ENCODE results near the gene PRKD3.
"Not testable (repeated sequence)": the region's sequence is repeated elsewhere in the genome, so short reads cannot be mapped to it uniquely, and the experiment has no call there.

Gene PRKD3

DNA sequence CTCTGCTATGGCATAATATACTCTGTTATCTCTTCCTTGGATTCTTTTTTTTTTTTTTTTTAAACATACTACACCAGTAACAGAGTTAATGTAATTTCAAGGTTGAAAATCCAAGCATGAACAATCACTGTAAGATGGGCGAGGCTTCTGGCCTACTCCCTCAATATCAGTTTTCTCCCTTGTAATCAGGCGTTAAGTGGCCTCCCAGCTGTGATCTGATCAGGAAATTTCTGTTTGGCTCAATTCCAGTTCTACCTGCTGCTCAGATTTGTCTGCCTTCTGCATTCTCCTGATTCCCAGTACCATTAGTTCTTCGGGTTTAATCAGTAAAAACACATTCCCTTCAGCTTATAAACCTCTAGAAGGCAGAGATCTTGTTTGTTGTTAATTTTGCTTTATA lies 18.6 kb downstream of the PRKD3 start:
- DNase-seq = no peak

DNA sequence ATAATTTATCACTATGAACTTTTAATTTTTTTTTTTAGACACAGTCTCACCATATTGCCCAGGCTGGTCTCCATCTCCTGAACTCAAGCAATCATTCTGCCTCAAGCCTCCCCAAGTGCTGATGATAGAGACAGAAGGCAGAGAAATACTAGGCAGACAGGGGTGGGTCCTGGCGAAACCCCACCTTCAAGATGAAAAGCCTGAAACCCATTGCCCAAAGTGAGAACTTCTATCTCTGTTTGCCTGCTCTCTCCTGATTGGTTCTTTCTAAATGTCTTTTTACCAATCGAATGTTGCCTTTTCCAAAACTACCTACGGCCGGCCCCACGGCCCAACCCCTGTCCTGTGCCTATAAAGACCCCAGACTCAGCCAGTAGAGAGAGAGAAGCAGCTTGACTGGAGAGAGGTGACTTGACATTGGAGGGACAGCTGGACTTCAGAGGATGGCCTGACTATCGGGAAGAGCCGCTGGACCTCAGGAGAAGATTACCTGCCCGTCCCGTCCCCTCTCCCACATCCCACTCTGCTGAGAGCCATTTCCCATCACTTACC lies 21.9 kb downstream of the PRKD3 start:
- DNase-seq = no peak

- no peak for DNase-seq
These were observed 23.2 kb downstream of the PRKD3 start for GRCh38 chr2:37301408-37301807.

DNA sequence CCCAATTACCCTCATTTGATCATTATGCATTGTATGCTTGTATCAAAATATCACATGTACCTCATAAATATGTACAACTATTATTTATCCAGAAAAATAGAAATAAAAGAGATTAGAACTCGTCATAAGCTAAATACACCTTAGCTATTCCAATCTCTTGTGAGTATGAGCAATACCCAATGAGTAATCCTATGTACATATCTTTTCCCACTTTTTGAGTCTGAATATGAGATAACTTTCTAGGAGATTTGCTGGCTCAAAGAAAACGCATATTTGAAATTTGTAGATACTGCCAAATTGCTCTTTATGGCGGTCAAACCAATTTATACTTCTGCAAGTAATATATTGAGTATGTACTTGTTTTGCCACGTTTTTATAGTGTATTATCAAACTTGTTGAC lies 24.1 kb downstream of the PRKD3 start:
- DNase-seq = no peak

- DNase-seq = no peak
These were observed 24.5 kb downstream of the PRKD3 start for GRCh38 chr2:37300146-37300545.

DNA sequence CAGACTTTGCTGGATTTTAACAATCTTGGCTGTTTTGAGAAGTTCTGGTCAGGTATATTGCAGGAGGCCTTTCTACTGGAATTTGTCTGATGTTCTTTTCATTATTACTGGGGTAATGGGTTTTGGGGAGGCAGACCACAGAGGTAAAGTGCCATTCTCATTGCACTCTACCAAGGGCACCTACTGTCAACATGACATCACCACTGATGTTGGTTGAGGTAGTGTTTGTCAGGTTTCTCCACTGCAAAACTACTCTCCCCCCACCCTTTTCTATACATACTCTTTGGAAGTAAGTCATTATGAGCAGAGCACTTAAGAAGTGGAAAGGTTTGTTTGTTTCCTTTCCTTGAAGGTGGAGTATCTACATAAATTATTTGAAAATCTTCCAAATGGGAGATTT lies 27.0 kb downstream of the PRKD3 start:
- DNase-seq = no peak

DNA sequence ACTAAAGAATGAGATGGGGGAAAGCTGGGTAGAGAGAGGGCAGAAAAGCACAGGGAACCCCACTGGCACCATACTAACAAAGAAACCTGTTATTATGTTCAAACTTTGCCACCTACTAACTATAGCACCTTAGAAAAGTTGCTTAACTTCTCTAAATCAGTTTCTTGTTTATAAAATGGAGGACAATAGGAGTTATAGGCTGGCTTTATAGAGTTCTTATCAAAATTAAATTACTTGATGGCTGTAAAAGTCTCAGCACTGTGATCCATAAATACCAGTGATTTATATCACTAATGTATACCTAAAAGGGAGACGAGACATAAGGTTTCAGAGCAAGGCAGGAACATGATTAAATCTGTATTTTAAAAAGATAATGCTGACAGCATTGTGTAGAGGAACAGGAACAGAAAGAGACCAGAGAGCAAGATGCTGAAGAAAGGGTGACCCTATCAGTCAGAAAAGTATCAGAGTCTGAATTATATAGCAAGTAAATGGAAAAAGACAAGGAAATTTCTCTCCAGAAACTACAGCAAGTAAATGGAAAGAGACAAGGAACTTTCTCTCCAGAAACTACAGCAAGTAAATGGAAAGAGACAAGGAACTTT lies 29.1 kb downstream of the PRKD3 start:
- DNase-seq = no peak

GRCh38 chr2:37294858-37295257 lies 29.8 kb downstream of the PRKD3 start:
- DNase-seq = not testable (repeated sequence)

GRCh38 chr2:37291680-37292079 lies 33.0 kb downstream of the PRKD3 start:
- no peak for DNase-seq

DNA sequence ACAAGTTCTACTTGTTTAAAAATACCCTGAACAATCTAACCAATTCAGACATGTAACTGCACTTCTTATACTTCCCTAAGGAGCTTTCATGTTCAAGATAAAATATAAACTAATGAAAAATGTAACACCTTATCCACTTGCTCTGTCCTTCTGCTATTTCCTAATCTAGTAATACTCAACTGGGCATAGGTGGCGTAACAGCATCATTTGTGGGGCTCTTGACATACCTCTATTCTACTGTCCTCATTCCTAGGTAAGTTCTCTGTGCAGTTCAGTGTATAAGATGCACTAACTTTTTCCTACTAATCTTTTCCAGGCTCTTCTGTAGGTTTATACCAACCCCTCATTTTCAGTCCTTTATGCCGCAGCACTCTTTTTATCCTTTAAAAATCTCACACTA lies 36.7 kb downstream of the PRKD3 start:
- DNase-seq = no peak

DNA sequence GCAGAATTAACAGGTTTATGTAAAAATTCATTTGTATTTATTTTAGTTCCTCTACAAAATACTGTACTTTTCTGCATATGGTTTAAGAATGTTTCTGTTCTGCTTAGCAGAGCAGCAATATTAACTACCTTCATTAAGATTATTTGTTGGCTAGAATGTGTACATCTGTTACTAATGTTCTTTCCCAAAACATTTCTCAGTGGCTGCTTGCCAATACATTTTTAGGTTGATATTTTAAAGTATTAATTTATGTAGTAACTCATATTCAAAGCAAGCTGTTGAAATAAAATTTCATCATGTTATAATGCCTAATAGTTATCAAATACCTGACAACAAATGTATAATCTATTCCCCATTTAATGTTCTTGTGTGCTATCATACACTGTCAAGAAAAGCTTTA lies 40.3 kb downstream of the PRKD3 start:
- DNase-seq = no peak

DNA sequence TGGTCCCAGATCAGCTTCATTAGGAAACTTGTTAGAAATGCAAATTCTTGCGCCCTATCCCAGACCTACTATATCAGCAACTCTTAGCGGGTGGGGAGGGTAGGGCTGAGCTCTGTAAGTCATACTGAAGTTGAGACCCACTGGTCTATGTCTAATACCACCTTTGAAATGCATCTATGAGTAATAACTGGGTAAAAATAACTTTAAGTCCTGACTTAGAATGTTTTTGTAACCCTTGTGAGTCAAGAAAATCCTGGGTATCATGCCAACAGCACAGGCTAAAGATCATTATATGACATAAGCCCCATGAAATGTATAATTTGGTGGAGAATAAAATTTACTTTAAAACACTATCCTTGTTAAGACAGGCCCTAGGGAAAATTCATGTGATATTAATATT lies 41.4 kb downstream of the PRKD3 start:
- DNase-seq = no peak

DNA sequence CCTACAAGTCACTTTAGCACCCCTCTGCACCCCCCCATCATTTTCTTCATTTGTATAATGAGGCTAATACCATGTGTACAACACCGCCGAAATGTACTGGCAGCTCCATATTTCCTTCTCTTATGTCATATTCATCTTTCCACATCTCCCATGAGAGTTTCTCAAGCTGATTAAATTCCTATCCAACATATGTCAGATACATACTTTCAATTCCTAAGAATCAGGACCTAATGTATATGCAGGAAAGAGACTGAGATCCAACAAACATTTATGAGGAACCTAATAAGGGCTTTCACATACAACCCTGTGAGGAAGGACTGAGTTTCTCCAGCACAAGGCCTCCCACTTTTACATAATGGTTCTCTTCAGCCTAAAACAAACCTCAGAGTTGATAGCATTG lies 41.9 kb downstream of the PRKD3 start:
- DNase-seq = no peak

- DNase-seq = no peak
These were observed 42.7 kb downstream of the PRKD3 start for GRCh38 chr2:37281916-37282315.

GRCh38 chr2:37276291-37276690 lies 48.3 kb downstream of the PRKD3 start:
- no peak for DNase-seq
